Lung microvascular endothelial cell (primary cell): Measurements from ENCODE around the gene UMAD1. TPM values are rescaled to one million over a fixed set of nuclear protein-coding genes. Genes with fewer than 3 reads are reported as not detected.
"Not testable (repeated sequence)": the region's sequence is repeated elsewhere in the genome, so short reads cannot be mapped to it uniquely, and the experiment has no call there.

ENCODE experiments used
- DNase-seq, 2 donors: peaks; one replicate each; pipeline versions ENCODE4 v3.0.0 to v3.0.0-alpha.2; 2010; ENCODE audit warnings: low read depth in 2 of 2
- total RNA-seq: library from RNA; depleted of rRNA; stranded (reverse); fragments of >200 nt; gene quantifications from 2 replicates; pipeline ENCODE4 v1.2.1, GENCODE V29; 2014

The UMAD1 gene
- total RNA-seq, 1 donor from 2014 or later, result 4.0 TPM

- peak in 1 of 2 donors; percentile 77 for DNase-seq
Measured at GRCh38 chr7:7795630-7796121, 155.1 kb downstream of the UMAD1 start.

- DNase-seq, result no peak
Measured at GRCh38 chr7:7798510-7798909, 158.0 kb downstream of the UMAD1 start.

- DNase-seq, result peak in 1 of 2 donors; percentile 56
Measured at GRCh38 chr7:7799138-7799537, 158.6 kb downstream of the UMAD1 start.

GRCh38 chr7:7802531-7802930 is 162.0 kb downstream of the UMAD1 start:
- DNase-seq, result no peak

DNA sequence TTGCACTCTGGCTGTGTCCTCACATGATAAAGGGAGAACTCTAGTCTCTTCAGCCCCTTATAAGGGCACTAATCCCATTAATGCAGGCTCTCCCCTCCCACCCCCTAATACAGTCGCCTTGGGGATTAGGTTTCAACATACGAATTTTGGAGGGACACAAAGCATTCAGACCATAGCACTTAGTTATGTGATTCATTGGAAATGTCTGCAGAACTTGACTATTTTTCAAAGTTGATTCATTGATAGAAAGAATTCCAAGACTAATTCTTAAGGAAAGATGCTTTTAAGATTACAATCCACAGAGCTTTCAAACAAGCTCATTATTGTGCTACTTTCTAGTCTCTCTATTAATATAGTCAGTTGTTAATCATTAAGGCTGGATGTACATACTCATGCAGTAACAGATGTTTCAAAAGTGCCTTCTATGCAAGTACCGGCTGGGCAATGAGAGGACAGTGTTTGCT is 163.2 kb downstream of the UMAD1 start:
- DNase-seq, result no peak

GRCh38 chr7:7804822-7805221 is 164.3 kb downstream of the UMAD1 start:
- DNase-seq, result not testable (repeated sequence)

DNA sequence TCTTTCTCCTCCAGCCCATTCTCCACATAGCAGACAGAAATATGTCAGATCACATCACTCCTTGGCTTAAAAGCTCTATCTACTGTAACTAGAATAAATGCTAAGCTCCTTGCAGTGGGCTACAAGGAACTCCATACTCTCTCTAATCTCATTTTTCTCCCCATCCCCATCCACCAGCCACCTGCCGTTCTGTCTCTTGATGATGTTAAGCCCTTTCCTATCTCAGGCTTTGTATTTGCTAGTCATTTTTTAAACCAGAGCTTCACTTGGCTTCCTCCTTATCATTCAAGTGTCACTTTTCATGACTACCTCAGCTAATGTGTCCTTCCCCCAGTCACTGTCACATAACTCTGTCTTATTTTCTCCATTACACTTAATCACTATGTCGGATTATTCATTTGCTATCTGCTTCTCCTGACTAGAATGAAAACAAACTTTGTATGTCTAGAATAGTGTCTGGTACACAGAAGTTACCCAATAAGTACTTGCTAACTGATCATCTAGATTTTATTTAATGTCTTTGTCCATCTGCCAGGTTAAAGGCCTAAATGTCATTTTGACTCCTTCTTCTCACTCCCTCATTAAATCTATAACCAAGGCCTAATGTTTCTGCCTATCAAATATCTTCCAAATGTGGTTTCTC is 165.1 kb downstream of the UMAD1 start:
- DNase-seq, result no peak

- DNase-seq, result peak in 1 of 2 donors; percentile 29
Measured at GRCh38 chr7:7808156-7808555, 167.6 kb downstream of the UMAD1 start.

GRCh38 chr7:7808626-7809025 is 168.1 kb downstream of the UMAD1 start:
- DNase-seq, result no peak

DNA sequence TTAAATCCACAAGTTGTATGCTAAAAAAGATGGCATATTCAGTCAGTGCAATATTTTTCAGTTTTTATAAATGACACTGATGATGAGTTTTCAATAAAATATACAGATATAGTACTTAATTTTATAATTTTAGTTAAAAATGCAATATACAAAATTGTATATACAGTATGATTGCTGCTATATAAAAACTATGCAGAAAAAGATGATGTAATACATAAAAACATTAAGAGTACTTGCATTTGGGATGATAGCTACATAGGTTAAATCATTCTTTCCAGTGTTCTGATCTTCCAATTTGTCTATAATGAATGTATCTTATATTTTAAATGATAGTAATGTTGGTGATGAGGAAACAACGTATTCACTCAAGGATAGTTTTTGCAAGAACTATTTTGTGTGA is 169.8 kb downstream of the UMAD1 start:
- DNase-seq, result no peak

DNA sequence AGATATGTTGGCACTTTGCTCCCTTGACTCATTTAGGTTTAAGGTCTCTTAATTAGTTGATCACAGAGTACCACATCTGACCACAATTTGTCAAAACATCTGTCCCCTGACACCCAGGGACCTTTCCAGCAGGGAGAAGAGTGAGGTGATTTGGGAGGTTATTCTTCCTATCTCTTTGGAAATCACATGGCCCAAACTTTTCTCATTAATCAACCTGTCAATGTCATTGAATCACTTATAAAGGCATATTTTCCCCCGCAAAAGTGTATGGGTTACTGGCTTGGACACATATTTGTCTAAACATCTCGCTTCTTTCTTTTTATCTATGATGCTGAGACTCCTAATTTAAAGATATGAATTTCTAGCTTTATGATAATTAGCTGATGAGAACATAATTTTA is 170.3 kb downstream of the UMAD1 start:
- no peak for DNase-seq

DNA sequence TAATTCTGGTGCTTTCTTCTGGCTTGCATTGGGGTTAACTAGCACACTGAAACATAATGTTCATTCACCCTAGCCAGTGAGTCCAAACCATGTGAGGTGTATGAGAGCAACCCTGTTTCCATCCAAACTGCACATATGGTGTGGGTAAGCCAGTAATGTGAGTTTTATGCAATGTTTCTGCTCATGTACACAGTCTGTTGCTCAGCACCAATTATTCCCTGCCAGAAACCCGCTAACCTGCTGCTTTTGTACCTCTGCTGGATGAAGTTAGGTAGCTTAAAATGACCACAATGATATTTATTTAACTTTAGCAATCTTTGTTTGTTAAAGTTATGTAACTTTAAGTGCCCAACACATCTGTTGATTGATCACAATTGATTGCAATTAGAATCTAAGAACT is 171.6 kb downstream of the UMAD1 start:
- DNase-seq, result no peak

DNA sequence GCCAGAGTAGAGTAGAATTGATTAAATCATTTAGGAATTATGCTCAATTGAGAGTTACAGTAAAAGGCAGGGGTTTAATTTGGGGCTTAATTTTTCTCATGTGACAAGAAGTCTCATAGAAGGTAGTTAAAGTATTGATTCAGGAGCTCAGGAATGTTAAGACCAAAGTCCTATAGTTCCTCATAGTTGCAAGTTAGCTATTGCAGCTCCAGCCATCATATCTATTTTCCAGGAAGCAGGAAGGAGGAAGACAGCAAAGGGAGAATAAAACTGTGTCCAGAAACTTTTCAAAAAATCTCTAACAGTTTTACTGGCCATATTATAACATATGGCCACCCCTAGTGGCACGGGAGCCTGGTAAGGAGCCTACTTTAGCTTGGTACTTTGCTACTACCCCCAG is 174.8 kb downstream of the UMAD1 start:
- no peak for DNase-seq

- DNase-seq, result no peak
Measured at GRCh38 chr7:7816084-7816483, 175.5 kb downstream of the UMAD1 start.

DNA sequence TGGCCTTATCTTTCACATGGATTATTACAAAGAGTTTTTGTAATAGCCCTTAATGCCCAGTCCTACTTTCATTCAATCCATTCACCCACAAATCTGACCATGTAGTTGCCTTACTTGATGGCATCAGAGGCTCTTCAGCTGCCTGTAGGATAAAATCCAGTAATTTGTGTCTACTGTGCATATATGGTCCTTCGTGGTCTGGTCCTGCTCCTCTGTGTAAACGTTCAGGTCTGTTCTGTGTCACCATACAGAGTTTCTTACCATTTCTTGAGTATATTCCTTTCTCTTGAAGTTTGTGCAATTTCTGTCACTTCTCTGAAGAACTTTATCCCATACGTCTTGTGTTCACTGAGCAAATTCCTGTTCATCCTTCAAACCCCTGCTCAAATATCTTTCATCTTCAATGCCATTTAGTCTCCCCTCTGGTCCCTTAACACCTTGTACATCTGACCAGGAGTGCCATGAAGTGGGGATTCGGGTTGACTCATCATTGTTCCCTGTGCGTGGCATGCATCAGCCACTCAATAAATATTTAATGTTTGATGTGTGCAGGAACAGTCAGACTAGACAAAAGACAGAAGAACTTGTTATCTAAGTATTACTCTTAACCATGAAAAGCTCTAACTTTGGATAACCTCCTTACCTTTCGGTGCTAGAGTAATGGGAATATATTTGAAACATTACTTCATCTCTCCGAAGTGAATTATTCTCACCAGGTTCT is 176.4 kb downstream of the UMAD1 start:
- DNase-seq, result no peak

GRCh38 chr7:7817748-7818147 is 177.2 kb downstream of the UMAD1 start:
- no peak for DNase-seq

GRCh38 chr7:7818179-7818578 is 177.6 kb downstream of the UMAD1 start:
- not testable (repeated sequence) for DNase-seq

- no peak for DNase-seq
Measured at GRCh38 chr7:7819442-7820247, 179.1 kb downstream of the UMAD1 start.

GRCh38 chr7:7820409-7820808 is 179.9 kb downstream of the UMAD1 start:
- DNase-seq, result no peak

- peak in 1 of 2 donors; percentile 7 for DNase-seq
Measured at GRCh38 chr7:7820939-7821338, 180.4 kb downstream of the UMAD1 start.

DNA sequence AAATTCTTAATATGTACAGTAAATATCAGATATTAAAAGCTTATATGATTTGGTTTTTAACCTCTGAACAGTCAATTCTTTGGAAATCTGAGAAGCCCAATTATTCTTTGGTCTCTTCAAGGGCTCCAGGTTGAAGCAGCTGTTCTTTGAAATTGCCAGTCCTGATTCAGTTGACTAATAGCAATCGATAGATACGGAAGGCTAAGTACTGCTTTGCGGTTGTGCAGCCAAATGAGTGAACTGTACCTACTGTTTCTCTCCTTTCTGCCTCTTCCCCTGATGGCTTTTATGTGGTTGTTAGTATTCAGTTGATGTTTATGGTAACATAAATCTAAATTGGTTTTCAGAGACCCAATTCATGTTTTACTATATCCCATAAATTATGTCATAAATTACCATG is 181.0 kb downstream of the UMAD1 start:
- no peak for DNase-seq

GRCh38 chr7:7825294-7825693 is 184.7 kb downstream of the UMAD1 start:
- not testable (repeated sequence) for DNase-seq
